ENCODE data around the gene POU2F2. TPM values are rescaled to one million over a fixed set of nuclear protein-coding genes. Genes with fewer than 3 reads are reported as not detected.

POU2F2 gene
- total RNA-seq, 1 experiment from 2014 or later: 6.0 TPM

- no peak for TF ChIP-seq ZNF263 (CRISPR knock-in tag; IDR thresholded peaks at IDR 0.05; ENCODE audit: low read depth)
- TF ChIP-seq ETV6 (CRISPR knock-in tag; IDR thresholded peaks at IDR 0.05): no peak
- TF ChIP-seq, protein P1, sequence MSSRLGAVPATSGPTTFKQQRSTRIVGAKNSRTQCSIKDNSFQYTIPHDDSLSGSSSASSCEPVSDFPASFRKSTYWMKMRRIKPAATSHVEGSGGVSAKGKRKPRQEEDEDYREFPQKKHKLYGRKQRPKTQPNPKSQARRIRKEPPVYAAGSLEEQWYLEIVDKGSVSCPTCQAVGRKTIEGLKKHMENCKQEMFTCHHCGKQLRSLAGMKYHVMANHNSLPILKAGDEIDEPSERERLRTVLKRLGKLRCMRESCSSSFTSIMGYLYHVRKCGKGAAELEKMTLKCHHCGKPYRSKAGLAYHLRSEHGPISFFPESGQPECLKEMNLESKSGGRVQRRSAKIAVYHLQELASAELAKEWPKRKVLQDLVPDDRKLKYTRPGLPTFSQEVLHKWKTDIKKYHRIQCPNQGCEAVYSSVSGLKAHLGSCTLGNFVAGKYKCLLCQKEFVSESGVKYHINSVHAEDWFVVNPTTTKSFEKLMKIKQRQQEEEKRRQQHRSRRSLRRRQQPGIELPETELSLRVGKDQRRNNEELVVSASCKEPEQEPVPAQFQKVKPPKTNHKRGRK (CRISPR knock-in tag; IDR thresholded peaks at IDR 0.05; ENCODE audit: borderline replicate concordance): no peak
- TF ChIP-seq RELA (CRISPR knock-in tag; IDR thresholded peaks at IDR 0.05; ENCODE audit: borderline replicate concordance): no peak
- no peak for TF ChIP-seq NR1H2 (CRISPR knock-in tag; IDR thresholded peaks at IDR 0.05)
- no peak for TF ChIP-seq STAT6 (CRISPR knock-in tag; conservative IDR thresholded peaks at IDR 0.05; ENCODE audit: low read depth)
- TF ChIP-seq KAT7 (CRISPR knock-in tag; IDR thresholded peaks at IDR 0.05; ENCODE audit: borderline replicate concordance): no peak
- TF ChIP-seq, protein P2, sequence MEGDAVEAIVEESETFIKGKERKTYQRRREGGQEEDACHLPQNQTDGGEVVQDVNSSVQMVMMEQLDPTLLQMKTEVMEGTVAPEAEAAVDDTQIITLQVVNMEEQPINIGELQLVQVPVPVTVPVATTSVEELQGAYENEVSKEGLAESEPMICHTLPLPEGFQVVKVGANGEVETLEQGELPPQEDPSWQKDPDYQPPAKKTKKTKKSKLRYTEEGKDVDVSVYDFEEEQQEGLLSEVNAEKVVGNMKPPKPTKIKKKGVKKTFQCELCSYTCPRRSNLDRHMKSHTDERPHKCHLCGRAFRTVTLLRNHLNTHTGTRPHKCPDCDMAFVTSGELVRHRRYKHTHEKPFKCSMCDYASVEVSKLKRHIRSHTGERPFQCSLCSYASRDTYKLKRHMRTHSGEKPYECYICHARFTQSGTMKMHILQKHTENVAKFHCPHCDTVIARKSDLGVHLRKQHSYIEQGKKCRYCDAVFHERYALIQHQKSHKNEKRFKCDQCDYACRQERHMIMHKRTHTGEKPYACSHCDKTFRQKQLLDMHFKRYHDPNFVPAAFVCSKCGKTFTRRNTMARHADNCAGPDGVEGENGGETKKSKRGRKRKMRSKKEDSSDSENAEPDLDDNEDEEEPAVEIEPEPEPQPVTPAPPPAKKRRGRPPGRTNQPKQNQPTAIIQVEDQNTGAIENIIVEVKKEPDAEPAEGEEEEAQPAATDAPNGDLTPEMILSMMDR (IDR thresholded peaks at IDR 0.05): no peak
- no peak for TF ChIP-seq ZNF423 (CRISPR knock-in tag; IDR thresholded peaks at IDR 0.05)
Measured at GRCh38 chr19:42166316-42166715, 34.1 kb upstream of the POU2F2 start (continued).

GRCh38 chr19:42165146-42165545, 32.9 kb upstream of the POU2F2 start:
- Mint-ChIP-seq H3K9me3 (no peaks in the 10 kb centered on the region), H3K27me3 (ENCODE audit: low read depth) (peaks cover 17% of the 10 kb centered on the region; the same call in 1 of the 2 replicates), H3K4me3 (no peak overlapping the region), H3K27ac (no peak overlapping the region), H3K4me1 (no peaks in the 10 kb centered on the region), H3K36me3 (no peaks in the 10 kb centered on the region)
- TF ChIP-seq STAT6 (CRISPR knock-in tag; conservative IDR thresholded peaks at IDR 0.05; ENCODE audit: low read depth) (no peak), OVOL2 (CRISPR knock-in tag; IDR thresholded peaks at IDR 0.05; ENCODE audit: borderline replicate concordance) (no peak), ZNF138 (CRISPR knock-in tag; conservative IDR thresholded peaks at IDR 0.05) (no peak), NR2C2 (CRISPR knock-in tag; IDR thresholded peaks at IDR 0.05) (no peak), ETV6 (CRISPR knock-in tag; IDR thresholded peaks at IDR 0.05) (no peak), RELA (CRISPR knock-in tag; IDR thresholded peaks at IDR 0.05; ENCODE audit: borderline replicate concordance) (no peak), ATF1 (CRISPR knock-in tag; IDR thresholded peaks at IDR 0.05) (no peak), TEAD4 (CRISPR knock-in tag; IDR thresholded peaks at IDR 0.05) (no peak)
- TF ChIP-seq, protein P3, sequence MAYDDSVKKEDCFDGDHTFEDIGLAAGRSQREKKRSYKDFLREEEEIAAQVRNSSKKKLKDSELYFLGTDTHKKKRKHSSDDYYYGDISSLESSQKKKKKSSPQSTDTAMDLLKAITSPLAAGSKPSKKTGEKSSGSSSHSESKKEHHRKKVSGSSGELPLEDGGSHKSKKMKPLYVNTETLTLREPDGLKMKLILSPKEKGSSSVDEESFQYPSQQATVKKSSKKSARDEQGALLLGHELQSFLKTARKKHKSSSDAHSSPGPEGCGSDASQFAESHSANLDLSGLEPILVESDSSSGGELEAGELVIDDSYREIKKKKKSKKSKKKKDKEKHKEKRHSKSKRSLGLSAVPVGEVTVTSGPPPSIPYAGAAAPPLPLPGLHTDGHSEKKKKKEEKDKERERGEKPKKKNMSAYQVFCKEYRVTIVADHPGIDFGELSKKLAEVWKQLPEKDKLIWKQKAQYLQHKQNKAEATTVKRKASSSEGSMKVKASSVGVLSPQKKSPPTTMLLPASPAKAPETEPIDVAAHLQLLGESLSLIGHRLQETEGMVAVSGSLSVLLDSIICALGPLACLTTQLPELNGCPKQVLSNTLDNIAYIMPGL (CRISPR knock-in tag; IDR thresholded peaks at IDR 0.05): no peak
- TF ChIP-seq, protein P4, sequence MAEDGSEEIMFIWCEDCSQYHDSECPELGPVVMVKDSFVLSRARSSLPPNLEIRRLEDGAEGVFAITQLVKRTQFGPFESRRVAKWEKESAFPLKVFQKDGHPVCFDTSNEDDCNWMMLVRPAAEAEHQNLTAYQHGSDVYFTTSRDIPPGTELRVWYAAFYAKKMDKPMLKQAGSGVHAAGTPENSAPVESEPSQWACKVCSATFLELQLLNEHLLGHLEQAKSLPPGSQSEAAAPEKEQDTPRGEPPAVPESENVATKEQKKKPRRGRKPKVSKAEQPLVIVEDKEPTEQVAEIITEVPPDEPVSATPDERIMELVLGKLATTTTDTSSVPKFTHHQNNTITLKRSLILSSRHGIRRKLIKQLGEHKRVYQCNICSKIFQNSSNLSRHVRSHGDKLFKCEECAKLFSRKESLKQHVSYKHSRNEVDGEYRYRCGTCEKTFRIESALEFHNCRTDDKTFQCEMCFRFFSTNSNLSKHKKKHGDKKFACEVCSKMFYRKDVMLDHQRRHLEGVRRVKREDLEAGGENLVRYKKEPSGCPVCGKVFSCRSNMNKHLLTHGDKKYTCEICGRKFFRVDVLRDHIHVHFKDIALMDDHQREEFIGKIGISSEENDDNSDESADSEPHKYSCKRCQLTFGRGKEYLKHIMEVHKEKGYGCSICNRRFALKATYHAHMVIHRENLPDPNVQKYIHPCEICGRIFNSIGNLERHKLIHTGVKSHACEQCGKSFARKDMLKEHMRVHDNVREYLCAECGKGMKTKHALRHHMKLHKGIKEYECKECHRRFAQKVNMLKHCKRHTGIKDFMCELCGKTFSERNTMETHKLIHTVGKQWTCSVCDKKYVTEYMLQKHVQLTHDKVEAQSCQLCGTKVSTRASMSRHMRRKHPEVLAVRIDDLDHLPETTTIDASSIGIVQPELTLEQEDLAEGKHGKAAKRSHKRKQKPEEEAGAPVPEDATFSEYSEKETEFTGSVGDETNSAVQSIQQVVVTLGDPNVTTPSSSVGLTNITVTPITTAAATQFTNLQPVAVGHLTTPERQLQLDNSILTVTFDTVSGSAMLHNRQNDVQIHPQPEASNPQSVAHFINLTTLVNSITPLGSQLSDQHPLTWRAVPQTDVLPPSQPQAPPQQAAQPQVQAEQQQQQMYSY (CRISPR knock-in tag; IDR thresholded peaks at IDR 0.05): no peak
- TF ChIP-seq, protein P5, sequence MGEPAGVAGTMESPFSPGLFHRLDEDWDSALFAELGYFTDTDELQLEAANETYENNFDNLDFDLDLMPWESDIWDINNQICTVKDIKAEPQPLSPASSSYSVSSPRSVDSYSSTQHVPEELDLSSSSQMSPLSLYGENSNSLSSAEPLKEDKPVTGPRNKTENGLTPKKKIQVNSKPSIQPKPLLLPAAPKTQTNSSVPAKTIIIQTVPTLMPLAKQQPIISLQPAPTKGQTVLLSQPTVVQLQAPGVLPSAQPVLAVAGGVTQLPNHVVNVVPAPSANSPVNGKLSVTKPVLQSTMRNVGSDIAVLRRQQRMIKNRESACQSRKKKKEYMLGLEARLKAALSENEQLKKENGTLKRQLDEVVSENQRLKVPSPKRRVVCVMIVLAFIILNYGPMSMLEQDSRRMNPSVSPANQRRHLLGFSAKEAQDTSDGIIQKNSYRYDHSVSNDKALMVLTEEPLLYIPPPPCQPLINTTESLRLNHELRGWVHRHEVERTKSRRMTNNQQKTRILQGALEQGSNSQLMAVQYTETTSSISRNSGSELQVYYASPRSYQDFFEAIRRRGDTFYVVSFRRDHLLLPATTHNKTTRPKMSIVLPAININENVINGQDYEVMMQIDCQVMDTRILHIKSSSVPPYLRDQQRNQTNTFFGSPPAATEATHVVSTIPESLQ (CRISPR knock-in tag; IDR thresholded peaks at IDR 0.05): no peak
- POLR2A ChIA-PET: no interaction called here
- ATAC-seq: no peak
- no peak for DNase-seq (ENCODE audit: low spot score)
- CTCF ChIA-PET: interaction anchor here (0.6 to 1.7 kb wide), 7 partner anchors 15 to 166 kb away, joined by 3 to 7 read pairs (median 5); no protein-coding TSS in a partner anchor

All from WTC11 (cell line).